Common myeloid progenitor, CD34-positive (primary cell): ENCODE data around the gene FAM43B.

Experiments used
- CTCF ChIA-PET: fragments of 350-600 bp; sonication (Branson Sonifier 250); formaldehyde crosslinking; loops from one replicate; lab custom pipeline; 2021; ENCODE audit warnings: antibody characterized with exemption; lab: Charles Lee
- POLR2A ChIA-PET: fragments of 350-600 bp; sonication (Branson Sonifier 250); formaldehyde crosslinking; loops from one replicate; lab custom pipeline; 2021; ENCODE audit warnings: antibody characterized with exemption; lab: Charles Lee
- DNase-seq, 3 donors: peaks; one replicate each; pipeline versions ENCODE4 v3.0.0 to v3.0.0-alpha.2; 2013
- H3K27ac ChIP-seq, 2 experiments: 1 replicate in 1 of 2; 2 replicates in 1 of 2; pipeline ENCODE4 v1.7.0; 2013; ENCODE audit warnings: inconsistent platforms in 2 of 2, low read length in 2 of 2, mild to moderate bottlenecking in 2 of 2, low read depth in 1 of 2, moderate library complexity in 1 of 2; ENCODE audit not compliant: severe bottlenecking in 2 of 2, insufficient read depth in 1 of 2, poor library complexity in 1 of 2
- H3K27me3 ChIP-seq, 5 experiments: replicated peaks in 2 of 5; 1 replicate in 3 of 5; 2 replicates in 2 of 5; pipeline versions ENCODE4 v1.6.1 to v1.7.0; 2013; ENCODE audit warnings: low read length in 4 of 5, mild to moderate bottlenecking in 2 of 5, moderate library complexity in 2 of 5, inconsistent platforms in 1 of 5; ENCODE audit not compliant: insufficient read depth in 5 of 5, control insufficient read depth in 4 of 5
- H3K36me3 ChIP-seq, 4 experiments: 1 replicate in 2 of 4; 2 replicates in 2 of 4; pipeline versions ENCODE4 v1.6.1 to v1.7.0; 2013; ENCODE audit warnings: low read length in 3 of 4, control low read depth in 1 of 4, mild to moderate bottlenecking in 1 of 4; ENCODE audit not compliant: control insufficient read depth in 4 of 4, insufficient read depth in 4 of 4
- H3K4me1 ChIP-seq, 4 experiments: 1 replicate in 3 of 4; 2 replicates in 1 of 4; pipeline versions ENCODE4 v1.6.1 to v1.7.1; 2013; ENCODE audit warnings: low read length in 3 of 4, mild to moderate bottlenecking in 3 of 4, control low read depth in 1 of 4, inconsistent platforms in 1 of 4, moderate library complexity in 1 of 4; ENCODE audit not compliant: control insufficient read depth in 4 of 4, insufficient read depth in 4 of 4; ENCODE audit errors: control extremely low read depth in 1 of 4
- H3K4me3 ChIP-seq, 7 experiments: 1 replicate in 4 of 7; 2 replicates in 3 of 7; pipeline versions ENCODE4 v1.5.1 to v1.7.0; 2013; ENCODE audit warnings: mild to moderate bottlenecking in 7 of 7, low read length in 6 of 7, moderate library complexity in 6 of 7, inconsistent platforms in 2 of 7, low read depth in 2 of 7, control low read depth in 1 of 7; ENCODE audit not compliant: insufficient read depth in 4 of 7, control insufficient read depth in 1 of 7; ENCODE audit errors: extremely low read depth in 1 of 7
- H3K9me3 ChIP-seq, 5 experiments: 1 replicate in 4 of 5; 2 replicates in 1 of 5; pipeline versions ENCODE4 v1.6.1 to v1.7.1; 2013; ENCODE audit warnings: low read length in 4 of 5, mild to moderate bottlenecking in 2 of 5, inconsistent platforms in 1 of 5, low read depth in 1 of 5, moderate library complexity in 1 of 5; ENCODE audit not compliant: control insufficient read depth in 4 of 5, insufficient read depth in 2 of 5; ENCODE audit errors: control extremely low read depth in 1 of 5
- WGBS: methylation state at CpG from one replicate; pipeline ENCODE4 v1.1.5; 2013; ENCODE audit not compliant: insufficient coverage; 5-methylcytosine and 5-hydroxymethylcytosine counted together

Gene FAM43B

GRCh38 chr1:20533635-20534034 lies 18.7 kb upstream of the FAM43B start:
- ChIA-PET POLR2A (no interaction called here), CTCF (interaction anchor here (1.2 kb wide), 1 partner anchor 9 kb away, joined by 4 read pairs; no protein-coding TSS in a partner anchor)
- Histone ChIP-seq H3K27ac (no peak overlapping the region), H3K36me3 (no peaks in the 10 kb centered on the region), H3K27me3 (peaks cover 0 to 31% (median 16%) of the 10 kb centered on the region in 5 experiments), H3K4me1 (peaks cover 0 to 15% (median 4%) of the 10 kb centered on the region in 4 experiments), H3K9me3 (no peaks in the 10 kb centered on the region), H3K4me3 (no peak overlapping the region)
- no peak for DNase-seq
- 97% methylated on average over 3 of the region's 4 CpGs for WGBS

GRCh38 chr1:20534659-20535417 lies 17.5 kb upstream of the FAM43B start:
- peaks cover 0 to 12% (median 3%) of the 10 kb centered on the region in 4 experiments for H3K4me1 ChIP-seq
- ChIA-PET POLR2A (no interaction called here), CTCF (interaction anchor here (0.9 to 1.2 kb wide), 3 partner anchors 8 to 121 kb away, joined by 3 to 4 read pairs (median 4); no protein-coding TSS in a partner anchor)
- DNase-seq: no peak
- no peak overlapping the region for H3K4me3 ChIP-seq
- peaks cover 0 to 32% (median 16%) of the 10 kb centered on the region in 5 experiments for H3K27me3 ChIP-seq
- no peaks in the 10 kb centered on the region for H3K36me3 ChIP-seq
- 82% methylated on average over 12 of the region's 12 CpGs for WGBS
- H3K9me3 ChIP-seq: no peaks in the 10 kb centered on the region
- no peak overlapping the region for H3K27ac ChIP-seq

- Histone ChIP-seq H3K27ac (no peak overlapping the region), H3K36me3 (no peaks in the 10 kb centered on the region), H3K27me3 (peaks cover 0 to 35% (median 24%) of the 10 kb centered on the region in 5 experiments), H3K4me3 (no peak overlapping the region), H3K4me1 (no peaks in the 10 kb centered on the region), H3K9me3 (no peaks in the 10 kb centered on the region)
- ChIA-PET CTCF (no interaction called here), POLR2A (no interaction called here)
- no peak for DNase-seq
- 69% methylated on average over 2 of the region's 2 CpGs for WGBS
Observed at GRCh38 chr1:20538227-20538626, 14.1 kb upstream of the FAM43B start.

- no peaks in the 10 kb centered on the region for H3K4me1 ChIP-seq
- DNase-seq: no peak
- WGBS: 71% methylated on average over 2 of the region's 3 CpGs
- CTCF ChIA-PET: interaction anchor here (1.0 kb wide), 1 partner anchor 15 kb away, joined by 3 read pairs; no protein-coding TSS in a partner anchor
- no peak overlapping the region for H3K4me3 ChIP-seq
- no peak overlapping the region for H3K27ac ChIP-seq
- no peaks in the 10 kb centered on the region for H3K36me3 ChIP-seq
- H3K27me3 ChIP-seq: peaks cover 0 to 40% (median 24%) of the 10 kb centered on the region in 5 experiments
- POLR2A ChIA-PET: interaction anchor here (0.5 kb wide), 1 partner anchor 795 kb away, joined by 3 read pairs; no protein-coding TSS in a partner anchor
- H3K9me3 ChIP-seq: no peaks in the 10 kb centered on the region
Observed at GRCh38 chr1:20538760-20539551, 13.4 kb upstream of the FAM43B start.

- Histone ChIP-seq H3K27ac (no peak overlapping the region), H3K36me3 (no peaks in the 10 kb centered on the region), H3K9me3 (no peaks in the 10 kb centered on the region), H3K4me1 (no peaks in the 10 kb centered on the region), H3K4me3 (no peak overlapping the region), H3K27me3 (peaks cover 0 to 34% (median 14%) of the 10 kb centered on the region in 5 experiments)
- CTCF ChIA-PET: interaction anchor here (1.2 kb wide), 1 partner anchor 10 kb away, joined by 3 read pairs; no protein-coding TSS in a partner anchor
- no peak for DNase-seq
- POLR2A ChIA-PET: no interaction called here
- whole genome bisulfite sequencing: 100% methylated on average over 1 of the region's 1 CpG
Observed at GRCh38 chr1:20540281-20540680, 12.1 kb upstream of the FAM43B start.

GRCh38 chr1:20546637-20547036 lies 5.7 kb upstream of the FAM43B start:
- 100% methylated on average over 2 of the region's 3 CpGs for WGBS
- Histone ChIP-seq H3K27ac (no peak overlapping the region), H3K27me3 (peaks cover 9 to 51% (median 18%) of the 10 kb centered on the region in 5 experiments), H3K4me1 (peaks cover 0 to under 1% (median under 1%) of the 10 kb centered on the region in 4 experiments), H3K36me3 (no peaks in the 10 kb centered on the region), H3K9me3 (peaks cover 0 to 2% (median 0%) of the 10 kb centered on the region in 5 experiments), H3K4me3 (no peak overlapping the region)
- ChIA-PET CTCF (interaction anchor here (1.0 to 3.0 kb wide), 2 partner anchors 18 to 29 kb away, joined by 3 to 6 read pairs; no protein-coding TSS in a partner anchor), POLR2A (no interaction called here)
- DNase-seq: no peak
